Suppressor macrophage (primary cell): ENCODE results near the gene MAD1L1.
"Not testable (repeated sequence)": the region's sequence is repeated elsewhere in the genome, so short reads cannot be mapped to it uniquely, and the experiment has no call there.

Experiments used
- DNase-seq, 4 experiments: peaks; one replicate each; pipeline ENCODE4 v3.0.0-alpha.2; 2020 to 2022

MAD1L1 gene

GRCh38 chr7:1873857-1874589, 358.7 kb downstream of the MAD1L1 start:
- DNase-seq, result no peak

GRCh38 chr7:1873421-1873820, 359.3 kb downstream of the MAD1L1 start:
- DNase-seq, result no peak

GRCh38 chr7:1873070-1873405, 359.7 kb downstream of the MAD1L1 start:
- DNase-seq, result no peak

GRCh38 chr7:1872191-1873069, 360.3 kb downstream of the MAD1L1 start:
- no peak for DNase-seq

GRCh38 chr7:1869452-1870130, 363.2 kb downstream of the MAD1L1 start:
- DNase-seq, result no peak

- no peak for DNase-seq
These were observed 364.1 kb downstream of the MAD1L1 start for GRCh38 chr7:1868516-1869165.

GRCh38 chr7:1867370-1868260, 365.1 kb downstream of the MAD1L1 start:
- DNase-seq, result no peak

GRCh38 chr7:1866601-1867000, 366.1 kb downstream of the MAD1L1 start:
- DNase-seq, result no peak

GRCh38 chr7:1865571-1866255, 367.0 kb downstream of the MAD1L1 start:
- no peak for DNase-seq

GRCh38 chr7:1865000-1865555, 367.7 kb downstream of the MAD1L1 start:
- DNase-seq, result no peak

GRCh38 chr7:1864161-1864940, 368.4 kb downstream of the MAD1L1 start:
- no peak for DNase-seq

- DNase-seq, result no peak
These were observed 369.4 kb downstream of the MAD1L1 start for GRCh38 chr7:1863091-1863900.

- no peak for DNase-seq
These were observed 370.2 kb downstream of the MAD1L1 start for GRCh38 chr7:1862560-1862959.

GRCh38 chr7:1861799-1862458, 370.8 kb downstream of the MAD1L1 start:
- no peak for DNase-seq

- not testable (repeated sequence) for DNase-seq
These were observed 371.6 kb downstream of the MAD1L1 start for GRCh38 chr7:1860881-1861798.

GRCh38 chr7:1859266-1860035, 373.3 kb downstream of the MAD1L1 start:
- DNase-seq, result no peak
